ENCODE results near the gene GAREM1. TPM values are rescaled to one million over a fixed set of nuclear protein-coding genes. Genes with fewer than 3 reads are reported as not detected.
"Not testable (repeated sequence)": the region's sequence is repeated elsewhere in the genome, so short reads cannot be mapped to it uniquely, and the experiment has no call there.

GAREM1 gene
- total and polyA plus RNA-seq, 3 donors from 2014 or later = 10.7 to 16.2 (median 15.2) TPM

- intact Hi-C loops (cut with DNase I; ENCODE audit: low total_unique reads) = no loop called here
- H3K4me1 ChIP-seq = no peaks in the 10 kb centered on the region
- H3K36me3 ChIP-seq (ENCODE audit: low read depth, missing control alignments) = no peaks in the 10 kb centered on the region
- no peak for DNase-seq
- TF ChIP-seq POLR2A (IDR thresholded peaks at IDR 0.05) (no peak), CTCF (IDR thresholded peaks at IDR 0.05) (no peak)
- no peaks in the 10 kb centered on the region for H3K27me3 ChIP-seq
- no peak overlapping the region for H3K27ac ChIP-seq
- H3K4me3 ChIP-seq = no peak overlapping the region
- no peaks in the 10 kb centered on the region for H3K9me3 ChIP-seq
- 89 to 95% methylated on average over 1 of the region's 1 CpG for WGBS, 2 donors
Observed at GRCh38 chr18:32478807-32479206, 8.1 kb upstream of the GAREM1 start.

DNA sequence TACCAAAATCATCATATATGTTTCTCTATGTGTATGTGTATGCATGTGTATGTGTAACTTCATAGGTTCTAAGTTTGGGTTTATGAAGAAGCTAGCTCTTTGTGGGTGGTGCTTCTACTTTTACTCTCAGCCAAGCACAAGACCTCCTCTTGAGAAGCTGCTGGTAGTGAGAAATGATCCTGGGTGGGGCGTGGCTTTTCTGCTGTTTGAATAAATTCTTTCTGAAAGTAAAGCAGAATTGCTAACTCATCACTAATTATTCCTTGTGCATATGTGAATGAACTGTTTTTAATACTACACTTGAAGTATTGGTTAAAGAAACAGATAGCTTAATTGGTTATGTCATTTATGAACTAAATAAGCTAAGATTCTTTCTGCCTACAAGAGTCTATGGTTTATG lies 7.6 kb upstream of the GAREM1 start:
- intact Hi-C loops (cut with DNase I; ENCODE audit: low total_unique reads) = no loop called here
- no peak for DNase-seq

GRCh38 chr18:32476106-32476505 lies 5.4 kb upstream of the GAREM1 start:
- no peak overlapping the region for H3K4me3 ChIP-seq
- H3K4me1 ChIP-seq = no peaks in the 10 kb centered on the region
- 79 to 80% methylated on average over 2 of the region's 2 CpGs for WGBS, 2 donors
- no peak for DNase-seq
- no peak overlapping the region for H3K27ac ChIP-seq
- no peaks in the 10 kb centered on the region for H3K9me3 ChIP-seq
- no peak for TF ChIP-seq CTCF (IDR thresholded peaks at IDR 0.05)
- no peak for TF ChIP-seq POLR2A (IDR thresholded peaks at IDR 0.05)
- no peaks in the 10 kb centered on the region for H3K36me3 ChIP-seq (ENCODE audit: low read depth, missing control alignments)
- intact Hi-C loops (cut with DNase I; ENCODE audit: low total_unique reads) = no loop called here
- no peaks in the 10 kb centered on the region for H3K27me3 ChIP-seq

More for the DNA sequence above, 7.6 kb upstream of the GAREM1 start:
- no peaks in the 10 kb centered on the region for H3K36me3 ChIP-seq (ENCODE audit: low read depth, missing control alignments)
- no peaks in the 10 kb centered on the region for H3K9me3 ChIP-seq
- no peak overlapping the region for H3K27ac ChIP-seq
- no peak overlapping the region for H3K4me3 ChIP-seq
- WGBS, 2 donors = 83 to 90% methylated on average over 1 of the region's 1 CpG
- H3K27me3 ChIP-seq = no peaks in the 10 kb centered on the region
- no peak for TF ChIP-seq CTCF (IDR thresholded peaks at IDR 0.05)
- no peaks in the 10 kb centered on the region for H3K4me1 ChIP-seq

DNA sequence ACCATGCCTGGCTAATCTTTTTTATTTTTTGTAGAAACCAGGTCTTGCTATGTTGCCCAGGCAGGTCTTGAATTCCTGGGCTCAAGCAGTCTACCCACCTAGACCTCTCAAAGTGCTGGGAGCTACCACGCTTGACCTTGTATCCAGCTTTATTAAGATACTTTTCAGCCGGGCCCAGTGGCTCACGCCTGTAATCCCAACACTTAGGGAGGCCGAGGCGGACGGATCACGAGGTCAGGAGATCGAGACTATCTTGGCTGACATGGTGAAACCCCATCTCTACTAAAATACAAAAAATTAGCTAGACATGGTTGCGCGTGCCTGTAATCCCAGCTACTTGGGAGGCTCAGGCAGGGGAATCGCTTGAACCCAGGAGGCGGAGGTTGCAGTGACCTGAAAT lies 4.4 kb upstream of the GAREM1 start:
- 88 to 91% methylated on average over 12 of the region's 12 CpGs for WGBS, 2 donors
- H3K27me3 ChIP-seq; H3K27ac ChIP-seq; DNase-seq; H3K36me3 ChIP-seq (ENCODE audit: low read depth, missing control alignments); H3K9me3 ChIP-seq; H3K4me1 ChIP-seq; H3K4me3 ChIP-seq; intact Hi-C loops (cut with DNase I; ENCODE audit: low total_unique reads): not testable (repeated sequence)

DNA sequence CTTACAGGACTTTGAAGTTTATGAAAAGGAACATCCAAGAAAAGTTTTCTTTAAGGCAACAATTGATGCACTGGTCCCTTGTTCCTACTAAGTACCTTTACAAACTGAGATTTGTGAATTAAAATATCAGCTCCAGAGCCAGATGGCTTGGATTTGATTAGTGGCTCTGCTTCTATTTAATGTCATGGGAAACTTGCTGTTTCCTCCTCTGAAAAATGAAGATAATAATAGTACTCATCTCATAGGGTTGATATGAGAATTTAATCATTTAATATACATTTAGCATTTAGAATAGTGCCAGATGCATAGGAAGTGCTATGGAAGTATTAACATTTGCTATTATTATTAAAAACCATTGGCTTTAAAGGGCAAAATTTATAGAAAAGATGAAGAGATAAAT lies 2.6 kb upstream of the GAREM1 start:
- Histone ChIP-seq H3K4me3 (no peak overlapping the region), H3K27ac (no peak overlapping the region), H3K36me3 (ENCODE audit: low read depth, missing control alignments) (no peaks in the 10 kb centered on the region), H3K27me3 (no peaks in the 10 kb centered on the region), H3K9me3 (no peaks in the 10 kb centered on the region), H3K4me1 (peaks cover 9% of the 10 kb centered on the region)
- TF ChIP-seq CTCF (IDR thresholded peaks at IDR 0.05) (no peak), POLR2A (IDR thresholded peaks at IDR 0.05) (no peak)
- intact Hi-C loops (cut with DNase I; ENCODE audit: low total_unique reads) = loop anchor here (5.0 kb wide), 1 partner anchor 201 kb away; no protein-coding TSS in a partner anchor
- no peak for DNase-seq
